GM23248 (cell line): Measurements from ENCODE around the gene PTPRN2. TPM values are rescaled to one million over a fixed set of nuclear protein-coding genes. Genes with fewer than 3 reads are reported as not detected.

Source experiments
- DNase-seq: peaks from one replicate; pipeline ENCODE4 v3.0.0-alpha.2; 2015
- H2AFZ ChIP-seq: fragments of 200-600 bp; sonication (generic); 2 replicates; pipeline ENCODE4 v1.6.1; 2016; ENCODE audit warnings: antibody characterized with exemption
- H3F3A ChIP-seq: fragments of 200-600 bp; sonication (generic); 2 replicates; pipeline ENCODE4 v1.6.1; 2016; ENCODE audit warnings: mild to moderate bottlenecking, antibody characterized with exemption, mixed run types; ENCODE audit not compliant: insufficient read depth
- H3K27ac ChIP-seq: fragments of 200-600 bp; sonication (generic); 2 replicates; pipeline ENCODE4 v1.5.1; 2016; ENCODE audit warnings: mild to moderate bottlenecking
- H3K27me3 ChIP-seq: fragments of 200-600 bp; sonication (generic); replicated peaks from 2 replicates; pipeline ENCODE4 v1.6.1; 2016; ENCODE audit warnings: mild to moderate bottlenecking; ENCODE audit not compliant: insufficient read depth
- H3K36me3 ChIP-seq: fragments of 200-600 bp; sonication (generic); 2 replicates; pipeline ENCODE4 v1.6.1; 2016; ENCODE audit warnings: low read depth, mild to moderate bottlenecking
- H3K4me1 ChIP-seq: fragments of 200-600 bp; sonication (generic); 2 replicates; pipeline ENCODE4 v1.6.1; 2016; ENCODE audit warnings: mild to moderate bottlenecking; ENCODE audit not compliant: insufficient read depth
- H3K4me2 ChIP-seq: fragments of 200-600 bp; sonication (generic); one replicate; pipeline ENCODE4 v1.6.1; 2016; ENCODE audit warnings: mild to moderate bottlenecking; ENCODE audit not compliant: unreplicated experiment
- H3K4me3 ChIP-seq: fragments of 200-600 bp; sonication (generic); 2 replicates; pipeline ENCODE4 v1.5.1; 2016; ENCODE audit warnings: mild to moderate bottlenecking
- H3K79me2 ChIP-seq: fragments of 200-600 bp; sonication (generic); 2 replicates; pipeline ENCODE4 v1.6.1; 2016; ENCODE audit warnings: mild to moderate bottlenecking; ENCODE audit not compliant: insufficient read depth
- H3K9ac ChIP-seq: fragments of 200-600 bp; sonication (generic); 2 replicates; pipeline ENCODE4 v1.6.1; 2016; ENCODE audit warnings: mild to moderate bottlenecking
- H3K9me2 ChIP-seq: fragments of 200-600 bp; sonication (generic); 2 replicates; pipeline ENCODE4 v1.6.1; 2016; ENCODE audit warnings: mixed run types, mild to moderate bottlenecking, moderate library complexity; ENCODE audit not compliant: insufficient read depth
- H3K9me3 ChIP-seq: fragments of 200-600 bp; sonication (generic); one replicate; pipeline ENCODE4 v1.6.1; 2017; ENCODE audit warnings: low read depth
- H4K20me1 ChIP-seq: fragments of 200-600 bp; sonication (generic); 2 replicates; pipeline ENCODE4 v1.6.0; 2016; ENCODE audit not compliant: insufficient read depth
- EZH2 ChIP-seq: fragments of 200-600 bp; sonication (generic); IDR thresholded peaks from 2 replicates; pipeline ENCODE4 v1.6.1; 2018; ENCODE audit warnings: antibody characterized with exemption, mild to moderate bottlenecking; ENCODE audit not compliant: insufficient read depth, poor library complexity, severe bottlenecking
- EZH2phosphoT487 ChIP-seq: fragments of 200-600 bp; sonication (generic); IDR thresholded peaks from 2 replicates; pipeline ENCODE4 v1.6.1; 2018; ENCODE audit warnings: antibody characterized with exemption, moderate library complexity, mild to moderate bottlenecking, low read depth; ENCODE audit not compliant: insufficient read depth
- WGBS, 2 experiments: methylation state at CpG; one replicate each; pipeline ENCODE4 v1.1.6; 2015 to 2017; ENCODE audit warnings: low lambda C conversion rate in 2 of 2, low coverage in 1 of 2; ENCODE audit errors: missing lambda C conversion rate in 2 of 2; 5-methylcytosine and 5-hydroxymethylcytosine counted together
- in situ Hi-C: fragments of 300-500 bp; cut with MboI; formaldehyde crosslinking; loops from 2 replicates; pipeline ENCODE4 v1.15.0; 2020
- polyA plus RNA-seq: library from polyadenylated mRNA; unstranded; fragments of >200 nt; fragmentation: Nextera tagmentation; extraction: Ambion mirVana; gene quantifications from 2 replicates; pipeline ENCODE4 v1.2.1, GENCODE V29; 2016
- total RNA-seq: library from RNA; depleted of rRNA; stranded (reverse); fragments of >200 nt; shearing (Covaris generic); gene quantifications from 2 replicates; pipeline ENCODE4 v1.2.3, GENCODE V29; 2014

The PTPRN2 gene
- total and polyA plus RNA-seq, 2 experiments from 2014 or later: 0.13 TPM; not detected in 1

- no peak overlapping the region for H3K9ac ChIP-seq
- no peaks in the 10 kb centered on the region for H3K9me2 ChIP-seq
- H3F3A ChIP-seq: no peaks in the 10 kb centered on the region
- WGBS, 2 experiments: 70% methylated on average over 28 of the region's 28 CpGs; no CpG with 5 or more reads in 1 of the 2 experiments
- H3K36me3 ChIP-seq: no peaks in the 10 kb centered on the region
- no peak overlapping the region for H3K4me3 ChIP-seq
- H3K9me3 ChIP-seq: no peaks in the 10 kb centered on the region
- no peak overlapping the region for H3K4me2 ChIP-seq
- no peaks in the 10 kb centered on the region for H3K79me2 ChIP-seq
- no peaks in the 10 kb centered on the region for H4K20me1 ChIP-seq
- H3K27me3 ChIP-seq: no peaks in the 10 kb centered on the region
- H3K4me1 ChIP-seq: no peaks in the 10 kb centered on the region
- in situ Hi-C loops: no loop called here
- no peak overlapping the region for H3K27ac ChIP-seq
- TF ChIP-seq EZH2phosphoT487: no peak
- no peak overlapping the region for H2AFZ ChIP-seq
- no peak for DNase-seq
Observed at GRCh38 chr7:157653827-157654207, 933.8 kb downstream of the PTPRN2 start.

GRCh38 chr7:157652954-157653826 is 934.4 kb downstream of the PTPRN2 start:
- H4K20me1 ChIP-seq: no peaks in the 10 kb centered on the region
- H3F3A ChIP-seq: no peaks in the 10 kb centered on the region
- no peaks in the 10 kb centered on the region for H3K9me3 ChIP-seq
- WGBS, 2 experiments: 70 to 71% methylated on average over 29 to 31 of the region's 32 CpGs
- no peaks in the 10 kb centered on the region for H3K9me2 ChIP-seq
- no peak overlapping the region for H3K4me2 ChIP-seq
- H3K36me3 ChIP-seq: no peaks in the 10 kb centered on the region
- no peak overlapping the region for H2AFZ ChIP-seq
- no peaks in the 10 kb centered on the region for H3K79me2 ChIP-seq
- TF ChIP-seq EZH2: no peak
- no peak for TF ChIP-seq EZH2phosphoT487
- no peak overlapping the region for H3K4me3 ChIP-seq
- no peak for DNase-seq
- H3K4me1 ChIP-seq: no peaks in the 10 kb centered on the region
- H3K9ac ChIP-seq: no peak overlapping the region
- H3K27ac ChIP-seq: no peak overlapping the region
- no peaks in the 10 kb centered on the region for H3K27me3 ChIP-seq
- in situ Hi-C loops: no loop called here

GRCh38 chr7:157652161-157652953 is 935.3 kb downstream of the PTPRN2 start:
- H3K36me3 ChIP-seq: no peaks in the 10 kb centered on the region
- no peaks in the 10 kb centered on the region for H3K9me2 ChIP-seq
- no peak overlapping the region for H3K9ac ChIP-seq
- no peak for DNase-seq
- no peaks in the 10 kb centered on the region for H3K79me2 ChIP-seq
- TF ChIP-seq EZH2phosphoT487 (no peak), EZH2 (no peak)
- H3K4me2 ChIP-seq: no peak overlapping the region
- H3K4me3 ChIP-seq: no peak overlapping the region
- no peaks in the 10 kb centered on the region for H3K9me3 ChIP-seq
- in situ Hi-C loops: no loop called here
- H4K20me1 ChIP-seq: no peaks in the 10 kb centered on the region
- H3K4me1 ChIP-seq: no peaks in the 10 kb centered on the region
- H3F3A ChIP-seq: no peaks in the 10 kb centered on the region
- H2AFZ ChIP-seq: no peak overlapping the region
- H3K27ac ChIP-seq: no peak overlapping the region
- 50 to 51% methylated on average over 17 of the region's 18 CpGs for WGBS, 2 experiments
- H3K27me3 ChIP-seq: no peaks in the 10 kb centered on the region

GRCh38 chr7:157651366-157652160 is 936.1 kb downstream of the PTPRN2 start:
- no peak overlapping the region for H2AFZ ChIP-seq

More at GRCh38 chr7:157651366-157652160, 936.1 kb downstream of the PTPRN2 start:
- Histone ChIP-seq H3K36me3 (no peaks in the 10 kb centered on the region), H4K20me1 (no peaks in the 10 kb centered on the region), H3K27ac (no peak overlapping the region), H3K4me3 (no peak overlapping the region), H3K27me3 (no peaks in the 10 kb centered on the region), H3K9ac (no peak overlapping the region), H3K4me2 (no peak overlapping the region), H3K9me3 (no peaks in the 10 kb centered on the region), H3F3A (no peaks in the 10 kb centered on the region), H3K4me1 (no peaks in the 10 kb centered on the region), H3K9me2 (no peaks in the 10 kb centered on the region), H3K79me2 (no peaks in the 10 kb centered on the region)
- TF ChIP-seq EZH2: no peak
- no peak for TF ChIP-seq EZH2phosphoT487
- in situ Hi-C loops: no loop called here
- DNase-seq: no peak
- WGBS, 2 experiments: 41 to 50% methylated on average over 28 of the region's 28 CpGs
